ENCODE data around the gene NPTXR. TPM values are rescaled to one million over a fixed set of nuclear protein-coding genes. Genes with fewer than 3 reads are reported as not detected.

The NPTXR gene
- total and polyA plus RNA-seq, 10 of the 15 experiments (the other 5 are each of a cell fraction or from before 2014, with no cell fraction given) = 0.02 to 0.38 (median 0.07) TPM; not detected in 2

GRCh38 chr22:38872831-38873248 is 29.0 kb upstream of the NPTXR start:
- H3K9me3 ChIP-seq (replicated peaks; ENCODE audit: control insufficient read depth, insufficient read depth, low read length) = no peaks in the 10 kb centered on the region
- no peaks in the 10 kb centered on the region for H3K27me3 ChIP-seq (replicated peaks in 1 of 2; ENCODE audit: control insufficient read depth in 2 of 2, insufficient read depth in 2 of 2, low read length in 1 of 2)
- 0 out of 2 replicates have a peak, but pooled peaks have one; percentile 26 for TF ChIP-seq RUNX3 (IDR thresholded peaks at IDR 0.05; ENCODE audit: low read length)
- TF ChIP-seq NR2F1 (conservative IDR thresholded peaks at IDR 0.05) = no peak
- peak; percentile 14 for TF ChIP-seq POLR2A (IDR thresholded peaks at IDR 0.05; ENCODE audit: low read depth, low read length)
- TF ChIP-seq ATF7 (IDR thresholded peaks at IDR 0.05; ENCODE audit: low read depth) = 0 out of 2 replicates have a peak, but pooled peaks have one; percentile 4
- no peak for TF ChIP-seq ELK1 (IDR thresholded peaks at IDR 0.05; ENCODE audit: low read depth, low read length)
- peak; percentile 81; the same call in 1 of the 2 replicates for TF ChIP-seq YY1 (IDR thresholded peaks at IDR 0.05; ENCODE audit: low read depth, low read length)
- TF ChIP-seq IKZF2 (IDR thresholded peaks at IDR 0.05) = peak in 1 of 2 experiments; percentile 9; a peak in 2 of 4 replicates
- peak overlapping the region; percentile 97 for H3K4me2 ChIP-seq (ENCODE audit: control insufficient read depth, insufficient read depth)
- 3% methylated on average over 31 of the region's 37 CpGs for WGBS (ENCODE audit: insufficient coverage, insufficient replicate concordance, low lambda C conversion rate, missing lambda C conversion rate)
- intact Hi-C loops (cut with micrococcal nuclease; ENCODE audit: unreplicated experiment) (loop anchor here (5.0 kb wide), 4 partner anchors 109 to 444 kb away; partner anchors contain the start of genes APOBEC3B, CBX7 and RPL3), in situ Hi-C loops (cut with MboI) (loop anchor here (5.0 kb wide), 2 partner anchors 129 to 244 kb away; no protein-coding TSS in a partner anchor)
- H4K20me1 ChIP-seq (ENCODE audit: control insufficient read depth, insufficient read depth) = peaks cover 4% of the 10 kb centered on the region; the same call in 1 of the 2 replicates
- DNase-seq (ENCODE audit: low read depth, low spot score) = no peak
- SMC1A ChIA-PET (ENCODE audit: uncharacterized antibody, unreplicated experiment) = interaction anchor here (1.1 to 4.8 kb wide), 4 partner anchors 109 to 167 kb away, joined by 3 to 83 read pairs (median 10); partner anchors contain the start of genes APOBEC3B and GTPBP1
- H2AFZ ChIP-seq (ENCODE audit: control insufficient read depth, low read depth, low read length) = peak overlapping the region; percentile 66
- H3K79me2 ChIP-seq (ENCODE audit: control insufficient read depth, insufficient read depth, low read length) = peaks cover 27% of the 10 kb centered on the region
- peak overlapping the region; percentile 77 for H3K9ac ChIP-seq (ENCODE audit: control insufficient read depth, insufficient read depth, low read length)
- CTCF ChIA-PET = no interaction called here
- peak; percentile 3; the same call in 2 of the 3 replicates for ATAC-seq
- BruUV-seq (replicated peaks) = no TSS peak
- RAD21 ChIA-PET (ENCODE audit: unreplicated experiment) = interaction anchor here (1.5 to 2.2 kb wide), 3 partner anchors 70 to 112 kb away, joined by 4 to 16 read pairs (median 6); no protein-coding TSS in a partner anchor
- H3K4me3 ChIP-seq = peak overlapping the region; percentile 89
- POLR2A ChIA-PET = interaction anchor here (0.7 to 2.5 kb wide), 6 partner anchors 69 to 276 kb away, joined by 3 to 9 read pairs (median 4); partner anchors contain the start of genes APOBEC3B and GTPBP1
- peaks cover 29% of the 10 kb centered on the region for H3K4me1 ChIP-seq (ENCODE audit: control insufficient read depth, insufficient read depth, low read length)
- peak overlapping the region; percentile 59 for H3K27ac ChIP-seq (ENCODE audit: control insufficient read depth, insufficient read depth)
- H3K36me3 ChIP-seq (ENCODE audit: control insufficient read depth in 2 of 2, insufficient read depth in 2 of 2, low read length in 1 of 2) = peaks cover 8 to 11% of the 10 kb centered on the region in 2 experiments
- no peak for FAIRE-seq

All from GM12878 (cell line).